Stimulated activated CD8-positive, alpha-beta memory T cell treated with anti-CD3 and anti-CD28 coated beads, Interleukin-12 subunit alpha, Interleukin-12 subunit beta, amount 100 ng/mL, for 24 hours (primary cell): Measurements from ENCODE around the gene NDUFA1.
"Not testable (repeated sequence)": the region's sequence is repeated elsewhere in the genome, so short reads cannot be mapped to it uniquely, and the experiment has no call there.

Experiments used
- DNase-seq: peaks from one replicate; pipeline ENCODE4 v3.0.0-alpha.2; 2020; ENCODE audit errors: extremely low read depth

Gene NDUFA1

GRCh38 chrX:119900976-119901375 lies 29.3 kb downstream of the NDUFA1 start:
- no peak for DNase-seq

DNA sequence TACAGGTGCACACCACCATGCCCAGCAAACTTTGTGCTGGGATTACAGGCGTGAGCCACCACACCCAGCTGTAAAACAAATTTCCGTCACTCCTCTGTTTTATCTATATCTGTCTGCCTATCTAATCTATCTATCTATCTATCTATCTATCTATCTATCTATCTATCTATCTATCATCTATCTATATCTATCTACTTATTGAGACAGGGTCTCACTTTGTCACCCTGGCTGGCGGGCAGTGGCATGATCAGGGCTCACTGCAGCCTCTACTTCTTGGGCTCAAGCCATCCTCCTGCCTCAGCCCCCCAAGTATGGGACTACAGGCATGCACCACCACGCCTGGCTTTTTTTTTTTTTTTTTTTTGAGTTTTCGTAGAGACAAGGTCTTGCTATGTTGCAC lies 44.7 kb downstream of the NDUFA1 start:
- no peak for DNase-seq

GRCh38 chrX:119917877-119918276 lies 46.2 kb downstream of the NDUFA1 start:
- DNase-seq, result no peak

- DNase-seq, result no peak
These were observed 48.4 kb downstream of the NDUFA1 start for GRCh38 chrX:119919835-119920585.

DNA sequence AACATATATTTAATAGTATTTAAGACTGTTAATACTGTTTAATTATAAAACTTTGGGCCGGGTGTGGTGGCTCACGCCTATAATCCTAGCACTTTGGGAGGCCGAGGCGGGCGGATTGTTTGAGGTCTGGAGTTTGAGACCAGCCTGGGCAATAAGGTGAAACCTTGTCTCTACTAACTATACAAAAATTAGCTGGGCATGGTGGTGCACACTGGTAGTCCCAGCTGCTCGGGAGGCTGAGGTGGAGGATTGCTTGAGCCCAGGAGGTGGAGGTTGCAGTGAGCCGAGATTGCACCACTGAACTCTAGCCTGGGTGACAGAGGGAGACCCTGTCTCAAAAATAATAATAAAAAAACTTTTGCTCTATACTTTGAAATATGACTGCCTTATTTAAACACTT lies 50.8 kb downstream of the NDUFA1 start:
- DNase-seq, result not testable (repeated sequence)
